IPS DF 4.7 (cell line): Measurements from ENCODE around the gene CELF1.

Experiments
- DNase-seq: peaks from one replicate; pipeline ENCODE4 v3.0.0-alpha.2; 2013; ENCODE audit warnings: low spot score; ENCODE audit errors: extremely low read depth

The CELF1 gene

GRCh38 chr11:47425611-47426010 is 127.3 kb downstream of the CELF1 start:
- no peak for DNase-seq

GRCh38 chr11:47418454-47419259 is 134.3 kb downstream of the CELF1 start:
- no peak for DNase-seq

- no peak for DNase-seq
These were observed 135.2 kb downstream of the CELF1 start for GRCh38 chr11:47417712-47418111.

GRCh38 chr11:47415949-47416472 is 136.9 kb downstream of the CELF1 start:
- DNase-seq, result no peak
